Stimulated activated CD4-positive, alpha-beta T cell treated with anti-CD3 and anti-CD28 coated beads, Interleukin-12 subunit alpha, Interleukin-12 subunit beta, amount 100 ng/mL, for 4 hours (primary cell): ENCODE results near the gene PGAM1.
"Not testable (repeated sequence)": the region's sequence is repeated elsewhere in the genome, so short reads cannot be mapped to it uniquely, and the experiment has no call there.

Experiments used
- DNase-seq: peaks from one replicate; pipeline ENCODE4 v3.0.0-alpha.2; 2020

PGAM1 gene

GRCh38 chr10:97425964-97426775 is at the start of gene PGAM1:
Gene PGAM1 (plus strand): TSS chr10:97426191. CDS start chr10:97426308, 117 bp downstream.
- peak; percentile 93 for DNase-seq

GRCh38 chr10:97376413-97376812 is 49.6 kb upstream of the PGAM1 start:
- DNase-seq = no peak

- no peak for DNase-seq
Observed at GRCh38 chr10:97378933-97379921, 46.8 kb upstream of the PGAM1 start.

- no peak for DNase-seq
Observed at GRCh38 chr10:97380516-97380915, 45.5 kb upstream of the PGAM1 start.

GRCh38 chr10:97381626-97382025 is 44.4 kb upstream of the PGAM1 start:
- no peak for DNase-seq

- DNase-seq = no peak
Observed at GRCh38 chr10:97383159-97383558, 42.8 kb upstream of the PGAM1 start.

GRCh38 chr10:97384156-97384555 is 41.8 kb upstream of the PGAM1 start:
- DNase-seq = no peak

GRCh38 chr10:97384641-97385040 is 41.4 kb upstream of the PGAM1 start:
- DNase-seq = no peak

- no peak for DNase-seq
Observed at GRCh38 chr10:97385565-97385964, 40.4 kb upstream of the PGAM1 start.

GRCh38 chr10:97388152-97388551 is 37.8 kb upstream of the PGAM1 start:
- no peak for DNase-seq

GRCh38 chr10:97390091-97390490 is 35.9 kb upstream of the PGAM1 start:
- no peak for DNase-seq

GRCh38 chr10:97393034-97393573 is 32.9 kb upstream of the PGAM1 start:
- DNase-seq = no peak

- DNase-seq = no peak
Observed at GRCh38 chr10:97396056-97396455, 29.9 kb upstream of the PGAM1 start.

- DNase-seq = no peak
Observed at GRCh38 chr10:97399843-97400545, 26.0 kb upstream of the PGAM1 start.

GRCh38 chr10:97400665-97401454 is 25.1 kb upstream of the PGAM1 start, which contains the start of gene RRP12:
Gene RRP12 (minus strand): TSS chr10:97401340. CDS start chr10:97401231, 109 bp downstream.
- DNase-seq = peak; percentile 58

- no peak for DNase-seq
Observed at GRCh38 chr10:97401455-97401919, 24.5 kb upstream of the PGAM1 start.

GRCh38 chr10:97404044-97404443 is 21.9 kb upstream of the PGAM1 start:
- no peak for DNase-seq

GRCh38 chr10:97406064-97406463 is 19.9 kb upstream of the PGAM1 start:
- DNase-seq = no peak

- not testable (repeated sequence) for DNase-seq
Observed at GRCh38 chr10:97406483-97406882, 19.5 kb upstream of the PGAM1 start.

- peak; percentile 47 for DNase-seq
Observed at GRCh38 chr10:97407211-97407951, 18.6 kb upstream of the PGAM1 start.

- no peak for DNase-seq
Observed at GRCh38 chr10:97407952-97408248, 18.1 kb upstream of the PGAM1 start.
